HepG2 (cell line): Measurements from ENCODE around the gene ABHD15. TPM values are rescaled to one million over a fixed set of nuclear protein-coding genes. Genes with fewer than 3 reads are reported as not detected.

ENCODE experiments used
- TFDP1 ChIP-seq: IDR thresholded peaks from 2 replicates; pipeline ENCODE4 v1.6.1; 2016; ENCODE audit warnings: missing compliant biosample characterization, missing genetic modification reagents, borderline replicate concordance
- ZNF556 ChIP-seq: sonication (generic); formaldehyde crosslinking; IDR thresholded peaks from 2 replicates; pipeline ENCODE4 v1.4.0; 2020; ENCODE audit warnings: mild to moderate bottlenecking, missing genetic modification reagents, borderline replicate concordance
- polyA plus RNA-seq, 8 experiments: library from polyadenylated mRNA; depleted of rRNA in 3 of 8; stranded (reverse) in 7 of 8; unstranded in 1 of 8; fragments of >200 nt; fragmentation: Illumina TruSeq in 4 of 8; extraction: Trizol in 4 of 8; gene quantifications; 2 replicates each; pipeline versions ENCODE4 v1.2.1 to v1.2.3, GENCODE V29; 2011 to 2016; ENCODE audit warnings: low read depth in 4 of 8, missing spikeins in 1 of 8, mixed read lengths in 1 of 8; ENCODE audit not compliant: insufficient read depth in 1 of 8
- total RNA-seq, 5 experiments: library from RNA; depleted of rRNA; stranded (reverse); fragments of >200 nt; fragmentation: Illumina TruSeq; extraction: Trizol; gene quantifications; 2 replicates each; pipeline ENCODE4 v1.2.3, GENCODE V29; 2016; ENCODE audit warnings: low read depth in 1 of 5
- TF ChIP-seq, protein P1 (sequence below): IDR thresholded peaks from 2 replicates; pipeline ENCODE4 v1.4.0; 2020; ENCODE audit warnings: mild to moderate bottlenecking, missing genetic modification reagents
- TF ChIP-seq, protein P2 (sequence below): sonication (generic); formaldehyde crosslinking; IDR thresholded peaks from 2 replicates; pipeline ENCODE4 v1.4.0; 2020; ENCODE audit warnings: missing genetic modification reagents, borderline replicate concordance
- TF ChIP-seq, protein P3 (sequence below): sonication (generic); formaldehyde crosslinking; IDR thresholded peaks from 2 replicates; pipeline ENCODE4 v1.9.0; 2022; ENCODE audit warnings: low read depth, missing genetic modification reagents

ABHD15 gene
- total and polyA plus RNA-seq, 2 of the 13 experiments (the other 11 are each of a cell fraction or from before 2014, with no cell fraction given): 2.4 to 7.7 TPM

- TF ChIP-seq, protein P1, sequence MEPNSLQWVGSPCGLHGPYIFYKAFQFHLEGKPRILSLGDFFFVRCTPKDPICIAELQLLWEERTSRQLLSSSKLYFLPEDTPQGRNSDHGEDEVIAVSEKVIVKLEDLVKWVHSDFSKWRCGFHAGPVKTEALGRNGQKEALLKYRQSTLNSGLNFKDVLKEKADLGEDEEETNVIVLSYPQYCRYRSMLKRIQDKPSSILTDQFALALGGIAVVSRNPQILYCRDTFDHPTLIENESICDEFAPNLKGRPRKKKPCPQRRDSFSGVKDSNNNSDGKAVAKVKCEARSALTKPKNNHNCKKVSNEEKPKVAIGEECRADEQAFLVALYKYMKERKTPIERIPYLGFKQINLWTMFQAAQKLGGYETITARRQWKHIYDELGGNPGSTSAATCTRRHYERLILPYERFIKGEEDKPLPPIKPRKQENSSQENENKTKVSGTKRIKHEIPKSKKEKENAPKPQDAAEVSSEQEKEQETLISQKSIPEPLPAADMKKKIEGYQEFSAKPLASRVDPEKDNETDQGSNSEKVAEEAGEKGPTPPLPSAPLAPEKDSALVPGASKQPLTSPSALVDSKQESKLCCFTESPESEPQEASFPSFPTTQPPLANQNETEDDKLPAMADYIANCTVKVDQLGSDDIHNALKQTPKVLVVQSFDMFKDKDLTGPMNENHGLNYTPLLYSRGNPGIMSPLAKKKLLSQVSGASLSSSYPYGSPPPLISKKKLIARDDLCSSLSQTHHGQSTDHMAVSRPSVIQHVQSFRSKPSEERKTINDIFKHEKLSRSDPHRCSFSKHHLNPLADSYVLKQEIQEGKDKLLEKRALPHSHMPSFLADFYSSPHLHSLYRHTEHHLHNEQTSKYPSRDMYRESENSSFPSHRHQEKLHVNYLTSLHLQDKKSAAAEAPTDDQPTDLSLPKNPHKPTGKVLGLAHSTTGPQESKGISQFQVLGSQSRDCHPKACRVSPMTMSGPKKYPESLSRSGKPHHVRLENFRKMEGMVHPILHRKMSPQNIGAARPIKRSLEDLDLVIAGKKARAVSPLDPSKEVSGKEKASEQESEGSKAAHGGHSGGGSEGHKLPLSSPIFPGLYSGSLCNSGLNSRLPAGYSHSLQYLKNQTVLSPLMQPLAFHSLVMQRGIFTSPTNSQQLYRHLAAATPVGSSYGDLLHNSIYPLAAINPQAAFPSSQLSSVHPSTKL: peak; percentile 19; the same call in 1 of the 2 replicates
- TF ChIP-seq, protein P2, sequence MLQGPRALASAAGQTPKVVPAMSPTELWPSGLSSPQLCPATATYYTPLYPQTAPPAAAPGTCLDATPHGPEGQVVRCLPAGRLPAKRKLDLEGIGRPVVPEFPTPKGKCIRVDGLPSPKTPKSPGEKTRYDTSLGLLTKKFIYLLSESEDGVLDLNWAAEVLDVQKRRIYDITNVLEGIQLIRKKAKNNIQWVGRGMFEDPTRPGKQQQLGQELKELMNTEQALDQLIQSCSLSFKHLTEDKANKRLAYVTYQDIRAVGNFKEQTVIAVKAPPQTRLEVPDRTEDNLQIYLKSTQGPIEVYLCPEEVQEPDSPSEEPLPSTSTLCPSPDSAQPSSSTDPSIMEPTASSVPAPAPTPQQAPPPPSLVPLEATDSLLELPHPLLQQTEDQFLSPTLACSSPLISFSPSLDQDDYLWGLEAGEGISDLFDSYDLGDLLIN (CRISPR knock-in tag): no peak
- TF ChIP-seq ZNF556: peak; percentile 44; the same call in 1 of the 2 replicates
- TF ChIP-seq TFDP1 (CRISPR knock-in tag): peak; percentile 49; the same call in 1 of the 2 replicates
- TF ChIP-seq, protein P3, sequence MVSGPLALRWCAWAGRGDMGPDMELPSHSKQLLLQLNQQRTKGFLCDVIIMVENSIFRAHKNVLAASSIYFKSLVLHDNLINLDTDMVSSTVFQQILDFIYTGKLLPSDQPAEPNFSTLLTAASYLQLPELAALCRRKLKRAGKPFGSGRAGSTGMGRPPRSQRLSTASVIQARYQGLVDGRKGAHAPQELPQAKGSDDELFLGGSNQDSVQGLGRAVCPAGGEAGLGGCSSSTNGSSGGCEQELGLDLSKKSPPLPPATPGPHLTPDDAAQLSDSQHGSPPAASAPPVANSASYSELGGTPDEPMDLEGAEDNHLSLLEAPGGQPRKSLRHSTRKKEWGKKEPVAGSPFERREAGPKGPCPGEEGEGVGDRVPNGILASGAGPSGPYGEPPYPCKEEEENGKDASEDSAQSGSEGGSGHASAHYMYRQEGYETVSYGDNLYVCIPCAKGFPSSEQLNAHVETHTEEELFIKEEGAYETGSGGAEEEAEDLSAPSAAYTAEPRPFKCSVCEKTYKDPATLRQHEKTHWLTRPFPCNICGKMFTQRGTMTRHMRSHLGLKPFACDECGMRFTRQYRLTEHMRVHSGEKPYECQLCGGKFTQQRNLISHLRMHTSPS (CRISPR knock-in tag): peak; percentile 50; the same call in 1 of the 2 replicates
These were observed 13.3 kb upstream of the ABHD15 start (continued) for GRCh38 chr17:29579866-29580771.
